ENCODE measurements around the gene EWSR1. TPM values are rescaled to one million over a fixed set of nuclear protein-coding genes. Genes with fewer than 3 reads are reported as not detected.

EWSR1 gene
- polyA plus RNA-seq, 1 donor from 2014 or later, result 277 TPM

- Histone ChIP-seq H4K20me1 (ENCODE audit: insufficient read depth) (no peaks in the 10 kb centered on the region), H3F3A (ENCODE audit: insufficient read depth, low read length, poor library complexity, severe bottlenecking) (no peaks in the 10 kb centered on the region), H3K9me2 (ENCODE audit: insufficient read depth, low read length) (no peaks in the 10 kb centered on the region), H3K9ac (ENCODE audit: low read length) (peak overlapping the region; percentile 51), H3K4me3 (ENCODE audit: low read length) (peak overlapping the region; percentile 68), H3K36me3 (ENCODE audit: insufficient read depth, low read length) (no peaks in the 10 kb centered on the region), H3K79me2 (replicated peaks; ENCODE audit: insufficient read depth, low read length) (no peaks in the 10 kb centered on the region), H2AFZ (ENCODE audit: low read depth, low read length) (peak overlapping the region; percentile 27), H3K27ac (ENCODE audit: low read length) (no peak overlapping the region), H3K4me2 (ENCODE audit: low read length) (peak overlapping the region; percentile 59), H3K9me3 (ENCODE audit: low read length) (no peaks in the 10 kb centered on the region), H3K27me3 (ENCODE audit: insufficient read depth, low read depth, low read length) (peaks cover 11% of the 10 kb centered on the region)
- no peak for TF ChIP-seq SMC3 (conservative IDR thresholded peaks at IDR 0.05; ENCODE audit: poor library complexity)
These were observed 38.9 kb downstream of the EWSR1 start for GRCh38 chr22:29306835-29307595.

DNA sequence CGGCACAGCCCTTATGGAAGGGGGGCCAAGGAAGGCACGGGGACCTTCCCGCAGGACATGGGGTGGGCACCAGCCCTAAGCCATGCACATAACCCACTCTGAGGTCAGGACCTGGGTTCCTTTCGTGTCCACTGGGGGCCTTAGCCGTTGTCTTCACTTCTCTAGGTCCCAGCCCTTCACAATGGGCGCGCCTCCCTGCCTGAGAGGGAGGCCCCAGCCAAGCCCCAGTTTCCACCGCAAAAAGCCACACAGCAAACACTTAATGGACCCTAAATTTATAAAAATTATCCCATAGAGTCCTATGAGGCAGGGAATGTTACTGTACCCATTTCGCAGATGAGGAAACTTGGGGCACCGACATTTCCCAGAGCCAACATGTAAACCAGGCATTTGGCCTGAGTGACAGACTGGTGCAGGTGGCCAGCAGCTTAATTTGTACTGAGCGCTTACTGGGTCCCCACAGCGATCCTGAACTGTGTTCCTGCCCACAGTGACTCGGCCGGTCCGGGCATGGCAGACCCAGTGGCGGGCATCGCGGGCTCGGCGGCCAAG, 39.6 kb downstream of the EWSR1 start:
- TF ChIP-seq, protein P1, sequence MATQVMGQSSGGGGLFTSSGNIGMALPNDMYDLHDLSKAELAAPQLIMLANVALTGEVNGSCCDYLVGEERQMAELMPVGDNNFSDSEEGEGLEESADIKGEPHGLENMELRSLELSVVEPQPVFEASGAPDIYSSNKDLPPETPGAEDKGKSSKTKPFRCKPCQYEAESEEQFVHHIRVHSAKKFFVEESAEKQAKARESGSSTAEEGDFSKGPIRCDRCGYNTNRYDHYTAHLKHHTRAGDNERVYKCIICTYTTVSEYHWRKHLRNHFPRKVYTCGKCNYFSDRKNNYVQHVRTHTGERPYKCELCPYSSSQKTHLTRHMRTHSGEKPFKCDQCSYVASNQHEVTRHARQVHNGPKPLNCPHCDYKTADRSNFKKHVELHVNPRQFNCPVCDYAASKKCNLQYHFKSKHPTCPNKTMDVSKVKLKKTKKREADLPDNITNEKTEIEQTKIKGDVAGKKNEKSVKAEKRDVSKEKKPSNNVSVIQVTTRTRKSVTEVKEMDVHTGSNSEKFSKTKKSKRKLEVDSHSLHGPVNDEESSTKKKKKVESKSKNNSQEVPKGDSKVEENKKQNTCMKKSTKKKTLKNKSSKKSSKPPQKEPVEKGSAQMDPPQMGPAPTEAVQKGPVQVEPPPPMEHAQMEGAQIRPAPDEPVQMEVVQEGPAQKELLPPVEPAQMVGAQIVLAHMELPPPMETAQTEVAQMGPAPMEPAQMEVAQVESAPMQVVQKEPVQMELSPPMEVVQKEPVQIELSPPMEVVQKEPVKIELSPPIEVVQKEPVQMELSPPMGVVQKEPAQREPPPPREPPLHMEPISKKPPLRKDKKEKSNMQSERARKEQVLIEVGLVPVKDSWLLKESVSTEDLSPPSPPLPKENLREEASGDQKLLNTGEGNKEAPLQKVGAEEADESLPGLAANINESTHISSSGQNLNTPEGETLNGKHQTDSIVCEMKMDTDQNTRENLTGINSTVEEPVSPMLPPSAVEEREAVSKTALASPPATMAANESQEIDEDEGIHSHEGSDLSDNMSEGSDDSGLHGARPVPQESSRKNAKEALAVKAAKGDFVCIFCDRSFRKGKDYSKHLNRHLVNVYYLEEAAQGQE (IDR thresholded peaks at IDR 0.05; ENCODE audit: borderline replicate concordance), result no peak
- TF ChIP-seq POLR2AphosphoS5 (IDR thresholded peaks at IDR 0.05) (no peak), TAF1 (IDR thresholded peaks at IDR 0.05; ENCODE audit: low read depth) (no peak), EZH2 (IDR thresholded peaks at IDR 0.05; ENCODE audit: borderline replicate concordance, insufficient read depth, low read length, poor library complexity, severe bottlenecking) (no peak), MXI1 (conservative IDR thresholded peaks at IDR 0.05; ENCODE audit: poor library complexity, severe bottlenecking) (no peak), SMC3 (conservative IDR thresholded peaks at IDR 0.05; ENCODE audit: poor library complexity) (no peak)
- TF ChIP-seq, protein P2, sequence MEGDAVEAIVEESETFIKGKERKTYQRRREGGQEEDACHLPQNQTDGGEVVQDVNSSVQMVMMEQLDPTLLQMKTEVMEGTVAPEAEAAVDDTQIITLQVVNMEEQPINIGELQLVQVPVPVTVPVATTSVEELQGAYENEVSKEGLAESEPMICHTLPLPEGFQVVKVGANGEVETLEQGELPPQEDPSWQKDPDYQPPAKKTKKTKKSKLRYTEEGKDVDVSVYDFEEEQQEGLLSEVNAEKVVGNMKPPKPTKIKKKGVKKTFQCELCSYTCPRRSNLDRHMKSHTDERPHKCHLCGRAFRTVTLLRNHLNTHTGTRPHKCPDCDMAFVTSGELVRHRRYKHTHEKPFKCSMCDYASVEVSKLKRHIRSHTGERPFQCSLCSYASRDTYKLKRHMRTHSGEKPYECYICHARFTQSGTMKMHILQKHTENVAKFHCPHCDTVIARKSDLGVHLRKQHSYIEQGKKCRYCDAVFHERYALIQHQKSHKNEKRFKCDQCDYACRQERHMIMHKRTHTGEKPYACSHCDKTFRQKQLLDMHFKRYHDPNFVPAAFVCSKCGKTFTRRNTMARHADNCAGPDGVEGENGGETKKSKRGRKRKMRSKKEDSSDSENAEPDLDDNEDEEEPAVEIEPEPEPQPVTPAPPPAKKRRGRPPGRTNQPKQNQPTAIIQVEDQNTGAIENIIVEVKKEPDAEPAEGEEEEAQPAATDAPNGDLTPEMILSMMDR (IDR thresholded peaks at IDR 0.05; ENCODE audit: poor library complexity, severe bottlenecking), result no peak
- Histone ChIP-seq H3K4me2 (ENCODE audit: low read length) (no peak overlapping the region), H3K27ac (ENCODE audit: low read length) (no peak overlapping the region), H4K20me1 (ENCODE audit: insufficient read depth) (no peaks in the 10 kb centered on the region), H2AFZ (ENCODE audit: low read depth, low read length) (no peak overlapping the region), H3K9me2 (ENCODE audit: insufficient read depth, low read length) (no peaks in the 10 kb centered on the region), H3K9ac (ENCODE audit: low read length) (no peak overlapping the region), H3F3A (ENCODE audit: insufficient read depth, low read length, poor library complexity, severe bottlenecking) (no peaks in the 10 kb centered on the region), H3K9me3 (ENCODE audit: low read length) (no peaks in the 10 kb centered on the region), H3K79me2 (replicated peaks; ENCODE audit: insufficient read depth, low read length) (no peaks in the 10 kb centered on the region), H3K36me3 (ENCODE audit: insufficient read depth, low read length) (no peaks in the 10 kb centered on the region), H3K4me3 (ENCODE audit: low read length) (peak overlapping the region; percentile 68), H3K27me3 (ENCODE audit: insufficient read depth, low read depth, low read length) (peaks cover 14% of the 10 kb centered on the region)

All from neural cell (in vitro differentiated cells).